ENCODE measurements around the gene ZNF302. TPM values are rescaled to one million over a fixed set of nuclear protein-coding genes. Genes with fewer than 3 reads are reported as not detected.
"Not testable (repeated sequence)": the region's sequence is repeated elsewhere in the genome, so short reads cannot be mapped to it uniquely, and the experiment has no call there.

The ZNF302 gene
- total RNA-seq, 1 experiment from 2014 or later: 23.2 TPM

- intact Hi-C loops (cut with micrococcal nuclease; ENCODE audit: unreplicated experiment): no loop called here
- CTCF ChIA-PET: interaction anchor here (1.1 kb wide), 1 partner anchor 8 kb away, joined by 3 read pairs; no protein-coding TSS in a partner anchor
- DNase-seq: no peak
- Mint-ChIP-seq H3K4me1 (ENCODE audit: low read depth, unreplicated experiment) (no peaks in the 10 kb centered on the region), H3K27ac (ENCODE audit: unreplicated experiment) (peak overlapping the region; percentile 66), H3K27me3 (ENCODE audit: unreplicated experiment) (no peaks in the 10 kb centered on the region), H3K36me3 (ENCODE audit: insufficient read depth, unreplicated experiment) (peaks cover 7% of the 10 kb centered on the region), H3K4me3 (ENCODE audit: low read depth, unreplicated experiment) (peak overlapping the region; percentile 71), H3K9me3 (ENCODE audit: low read depth, unreplicated experiment) (no peaks in the 10 kb centered on the region)
- BruUV-seq (replicated peaks): no TSS peak
- TF ChIP-seq CTCF (IDR thresholded peaks at IDR 0.05; ENCODE audit: unreplicated experiment): no peak
These were observed 10.0 kb upstream of the ZNF302 start for GRCh38 chr19:34667349-34668076.

GRCh38 chr19:34668077-34668689, 9.3 kb upstream of the ZNF302 start:
- DNase-seq; CTCF ChIA-PET; H3K27me3 Mint-ChIP-seq (ENCODE audit: unreplicated experiment); H3K9me3 Mint-ChIP-seq (ENCODE audit: low read depth, unreplicated experiment); H3K4me1 Mint-ChIP-seq (ENCODE audit: low read depth, unreplicated experiment); H3K36me3 Mint-ChIP-seq (ENCODE audit: insufficient read depth, unreplicated experiment); intact Hi-C loops (cut with micrococcal nuclease; ENCODE audit: unreplicated experiment); H3K27ac Mint-ChIP-seq (ENCODE audit: unreplicated experiment); BruUV-seq (replicated peaks): not testable (repeated sequence)
- peak overlapping the region; percentile 71 for H3K4me3 Mint-ChIP-seq (ENCODE audit: low read depth, unreplicated experiment)

- intact Hi-C loops (cut with micrococcal nuclease; ENCODE audit: unreplicated experiment); H3K27ac Mint-ChIP-seq (ENCODE audit: unreplicated experiment); DNase-seq; CTCF ChIA-PET; BruUV-seq (replicated peaks); H3K27me3 Mint-ChIP-seq (ENCODE audit: unreplicated experiment); H3K4me1 Mint-ChIP-seq (ENCODE audit: low read depth, unreplicated experiment); H3K9me3 Mint-ChIP-seq (ENCODE audit: low read depth, unreplicated experiment); H3K4me3 Mint-ChIP-seq (ENCODE audit: low read depth, unreplicated experiment); H3K36me3 Mint-ChIP-seq (ENCODE audit: insufficient read depth, unreplicated experiment): not testable (repeated sequence)
These were observed 8.8 kb upstream of the ZNF302 start for GRCh38 chr19:34668690-34669089.

- Mint-ChIP-seq H3K4me3 (ENCODE audit: low read depth, unreplicated experiment) (no peak overlapping the region), H3K27ac (ENCODE audit: unreplicated experiment) (no peak overlapping the region), H3K9me3 (ENCODE audit: low read depth, unreplicated experiment) (peaks cover 3% of the 10 kb centered on the region), H3K36me3 (ENCODE audit: insufficient read depth, unreplicated experiment) (peaks cover 7% of the 10 kb centered on the region), H3K4me1 (ENCODE audit: low read depth, unreplicated experiment) (no peaks in the 10 kb centered on the region), H3K27me3 (ENCODE audit: unreplicated experiment) (no peaks in the 10 kb centered on the region)
- intact Hi-C loops (cut with micrococcal nuclease; ENCODE audit: unreplicated experiment): no loop called here
- CTCF ChIA-PET: no interaction called here
- BruUV-seq (replicated peaks): no TSS peak
- no peak for TF ChIP-seq CTCF (IDR thresholded peaks at IDR 0.05; ENCODE audit: unreplicated experiment)
- no peak for DNase-seq
These were observed 8.2 kb upstream of the ZNF302 start for GRCh38 chr19:34669305-34669704.

- Mint-ChIP-seq H3K27ac (ENCODE audit: unreplicated experiment) (no peak overlapping the region), H3K4me3 (ENCODE audit: low read depth, unreplicated experiment) (no peak overlapping the region), H3K4me1 (ENCODE audit: low read depth, unreplicated experiment) (no peaks in the 10 kb centered on the region), H3K9me3 (ENCODE audit: low read depth, unreplicated experiment) (peaks cover 5% of the 10 kb centered on the region), H3K36me3 (ENCODE audit: insufficient read depth, unreplicated experiment) (peaks cover 13% of the 10 kb centered on the region), H3K27me3 (ENCODE audit: unreplicated experiment) (no peaks in the 10 kb centered on the region)
- CTCF ChIA-PET: no interaction called here
- no peak for TF ChIP-seq CTCF (IDR thresholded peaks at IDR 0.05; ENCODE audit: unreplicated experiment)
- DNase-seq: no peak
- intact Hi-C loops (cut with micrococcal nuclease; ENCODE audit: unreplicated experiment): no loop called here
- BruUV-seq (replicated peaks): no TSS peak
These were observed 5.5 kb upstream of the ZNF302 start for GRCh38 chr19:34671972-34672371.
